Prostate gland (tissue), 2 donors: ENCODE measurements around the gene CACNA1H. TPM values are rescaled to one million over a fixed set of nuclear protein-coding genes. Genes with fewer than 3 reads are reported as not detected.
"Not testable (repeated sequence)": the region's sequence is repeated elsewhere in the genome, so short reads cannot be mapped to it uniquely, and the experiment has no call there.

Experiments used
- DNase-seq: peaks from one replicate; pipeline ENCODE4 v3.0.0-alpha.2; 2019; ENCODE audit warnings: low spot score
- H3K27ac ChIP-seq, 2 donors: fragments of 200-600 bp; sonication (generic); 2 replicates each; pipeline ENCODE4 v1.5.1; 2017 to 2019
- H3K27me3 ChIP-seq: fragments of 200-600 bp; sonication (generic); replicated peaks from 2 replicates; pipeline ENCODE4 v1.5.1; 2019; ENCODE audit not compliant: insufficient read depth
- H3K36me3 ChIP-seq, 2 donors: fragments of 200-600 bp; sonication (generic); 1 replicate in 1 of 2; 2 replicates in 1 of 2; pipeline versions ENCODE4 v1.5.1 to v1.8.1; 2017 to 2019
- H3K4me1 ChIP-seq: fragments of 200-600 bp; sonication (generic); replicated peaks from 2 replicates; pipeline ENCODE4 v1.5.1; 2019
- H3K4me3 ChIP-seq, 2 donors: fragments of 200-600 bp; sonication (generic); 2 replicates each; pipeline ENCODE4 v1.5.1; 2017 to 2019
- H3K9me3 ChIP-seq: fragments of 200-600 bp; sonication (generic); 2 replicates; pipeline ENCODE4 v1.5.1; 2017
- CTCF ChIP-seq, 4 experiments: fragments of 200-600 bp in 2 of 4; fragments of 450-650 bp in 2 of 4; sonication (generic) in 2 of 4; IDR thresholded peaks; 1 replicate in 3 of 4; 2 replicates in 1 of 4; pipeline ENCODE4 v1.5.1; 2016 to 2019; ENCODE audit warnings: antibody characterized with exemption in 4 of 4, mild to moderate bottlenecking in 2 of 4, moderate library complexity in 2 of 4
- POLR2A ChIP-seq: fragments of 450-650 bp; IDR thresholded peaks from one replicate; pipeline ENCODE4 v1.6.1; 2016; ENCODE audit warnings: antibody characterized with exemption, mild to moderate bottlenecking
- POLR2AphosphoS5 ChIP-seq: sonication (generic); formaldehyde crosslinking; IDR thresholded peaks from one replicate; pipeline ENCODE4 v1.6.1; 2017; ENCODE audit warnings: antibody characterized with exemption
- WGBS: methylation state at CpG from one replicate; pipeline ENCODE4 v1.1.5; 2018; 5-methylcytosine and 5-hydroxymethylcytosine counted together
- intact Hi-C: fragments of 100-400 bp; cut with DNase I; formaldehyde crosslinking; loops from one replicate; pipeline ENCODE4 v1.14.2; 2022
- total RNA-seq, 2 donors: library from RNA; depleted of rRNA; stranded (reverse); fragments of >200 nt; gene quantifications; one replicate each; pipeline ENCODE4 v1.1.0, GENCODE V29; 2016

The CACNA1H gene
- total RNA-seq, 2 donors from 2014 or later, result 32.5 to 111 TPM

GRCh38 chr16:1237990-1238389 lies 85.1 kb downstream of the CACNA1H start:
- DNase-seq, result no peak
- Histone ChIP-seq H3K36me3 (no peaks in the 10 kb centered on the region), H3K4me1 (no peaks in the 10 kb centered on the region), H3K9me3 (no peaks in the 10 kb centered on the region), H3K27me3 (no peaks in the 10 kb centered on the region), H3K27ac (no peak overlapping the region), H3K4me3 (no peak overlapping the region)
- whole genome bisulfite sequencing, result 87% methylated on average over 9 of the region's 9 CpGs
- TF ChIP-seq CTCF (IDR thresholded peaks at IDR 0.05), result no peak
- TF ChIP-seq POLR2AphosphoS5, result no peak
- no peak for TF ChIP-seq POLR2A
- intact Hi-C loops, result no loop called here

- H3K9me3 ChIP-seq, H3K4me3 ChIP-seq, intact Hi-C loops, H3K27me3 ChIP-seq, H3K27ac ChIP-seq, H3K4me1 ChIP-seq, DNase-seq, H3K36me3 ChIP-seq: not testable (repeated sequence)
- 63% methylated on average over 11 of the region's 23 CpGs for WGBS
Measured at GRCh38 chr16:1238909-1239308, 86.0 kb downstream of the CACNA1H start.

GRCh38 chr16:1239575-1239974 lies 86.7 kb downstream of the CACNA1H start:
- 89% methylated on average over 7 of the region's 9 CpGs for WGBS
- H3K27ac ChIP-seq, DNase-seq, H3K36me3 ChIP-seq, intact Hi-C loops, H3K4me3 ChIP-seq, H3K4me1 ChIP-seq, H3K9me3 ChIP-seq, H3K27me3 ChIP-seq: not testable (repeated sequence)

- H3K36me3 ChIP-seq, H3K9me3 ChIP-seq, H3K27me3 ChIP-seq, H3K27ac ChIP-seq, intact Hi-C loops, H3K4me1 ChIP-seq, H3K4me3 ChIP-seq, DNase-seq: not testable (repeated sequence)
- 51% methylated on average over 5 of the region's 12 CpGs for WGBS
Measured at GRCh38 chr16:1240436-1240835, 87.5 kb downstream of the CACNA1H start, which contains the start of gene TPSAB1. Gene TPSAB1, plus strand, starts transcription at chr16:1240705. Its CDS starts 234 bp downstream, at chr16:1240939.

- intact Hi-C loops, H3K36me3 ChIP-seq, H3K4me3 ChIP-seq, H3K27me3 ChIP-seq, H3K4me1 ChIP-seq, H3K27ac ChIP-seq, H3K9me3 ChIP-seq, DNase-seq: not testable (repeated sequence)
- WGBS, result 100% methylated on average over 1 of the region's 15 CpGs
Measured at GRCh38 chr16:1241081-1241480, 88.2 kb downstream of the CACNA1H start.

GRCh38 chr16:1243363-1243762 lies 90.5 kb downstream of the CACNA1H start:
- not testable (repeated sequence) for DNase-seq, H3K36me3 ChIP-seq

GRCh38 chr16:1243907-1244850 lies 91.3 kb downstream of the CACNA1H start:
- DNase-seq, result not testable (repeated sequence)
- WGBS, result 74% methylated on average over 27 of the region's 32 CpGs

More at GRCh38 chr16:1243363-1243762, 90.5 kb downstream of the CACNA1H start:
- WGBS, result 70% methylated on average over 7 of the region's 11 CpGs
- intact Hi-C loops, H3K4me3 ChIP-seq, H3K27me3 ChIP-seq, H3K4me1 ChIP-seq, H3K9me3 ChIP-seq, H3K27ac ChIP-seq: not testable (repeated sequence)

GRCh38 chr16:1244881-1245280 lies 92.0 kb downstream of the CACNA1H start:
- Histone ChIP-seq H3K9me3 (no peaks in the 10 kb centered on the region), H3K4me3 (no peak overlapping the region), H3K27ac (no peak overlapping the region), H3K36me3 (no peaks in the 10 kb centered on the region), H3K4me1 (no peaks in the 10 kb centered on the region), H3K27me3 (no peaks in the 10 kb centered on the region)
- WGBS, result 65% methylated on average over 12 of the region's 12 CpGs
- TF ChIP-seq POLR2AphosphoS5 (no peak), POLR2A (no peak), CTCF (IDR thresholded peaks at IDR 0.05) (no peak)
- intact Hi-C loops, result no loop called here
- DNase-seq, result no peak

More at GRCh38 chr16:1243907-1244850, 91.3 kb downstream of the CACNA1H start:
- H3K27me3 ChIP-seq, H3K27ac ChIP-seq, H3K4me3 ChIP-seq, H3K4me1 ChIP-seq, intact Hi-C loops, H3K9me3 ChIP-seq, H3K36me3 ChIP-seq: not testable (repeated sequence)
